RWPE2 (cell line): ENCODE results near the gene CIB4.
A peak's percentile ranks its signal among the peaks of the same experiment; 100 is the strongest.

Source experiments
- ATAC-seq: fragments of 200-7000 bp; cut with Tn5 transposase; 3 replicates; pipeline ENCODE4 v1.9.1; 2021; ENCODE audit warnings: low read depth
- DNase-seq: peaks from one replicate; pipeline ENCODE4 v3.0.0-alpha.2; 2020; ENCODE audit warnings: low spot score
- H3K27ac ChIP-seq: fragments of 450-650 bp; 2 replicates; pipeline ENCODE4 v1.5.1; 2017; ENCODE audit warnings: mild to moderate bottlenecking; ENCODE audit not compliant: poor library complexity, severe bottlenecking
- H3K27me3 ChIP-seq: fragments of 250-450 bp; sonication (Bioruptor Pico); 2 replicates; pipeline ENCODE4 v1.5.1; 2021; ENCODE audit warnings: mild to moderate bottlenecking, moderate library complexity; ENCODE audit not compliant: insufficient read depth, poor library complexity, severe bottlenecking
- H3K36me3 ChIP-seq: fragments of 250-450 bp; sonication (Bioruptor Pico); 2 replicates; pipeline ENCODE4 v1.5.1; 2020; ENCODE audit warnings: low read depth, mild to moderate bottlenecking, moderate library complexity
- H3K4me1 ChIP-seq: fragments of 250-450 bp; sonication (Bioruptor Pico); 2 replicates; pipeline ENCODE4 v1.5.1; 2021; ENCODE audit warnings: mild to moderate bottlenecking, moderate library complexity; ENCODE audit not compliant: insufficient read depth, poor library complexity, severe bottlenecking
- H3K4me3 ChIP-seq: fragments of 250-450 bp; sonication (Bioruptor Pico); 2 replicates; pipeline ENCODE4 v1.5.1; 2021; ENCODE audit warnings: mild to moderate bottlenecking, moderate library complexity; ENCODE audit not compliant: severe bottlenecking
- H3K9me3 ChIP-seq: fragments of 250-450 bp; sonication (Bioruptor Pico); 2 replicates; pipeline ENCODE4 v1.5.1; 2021; ENCODE audit warnings: mild to moderate bottlenecking, moderate library complexity; ENCODE audit not compliant: severe bottlenecking
- CTCF ChIP-seq: fragments of 450-650 bp; IDR thresholded peaks from one replicate; pipeline ENCODE4 v1.5.1; 2017; ENCODE audit warnings: mild to moderate bottlenecking, moderate library complexity; ENCODE audit not compliant: poor library complexity, severe bottlenecking

Gene CIB4

GRCh38 chr2:26574900-26575560 lies 66.1 kb downstream of the CIB4 start:
- Histone ChIP-seq H3K27me3 (no peaks in the 10 kb centered on the region), H3K36me3 (no peaks in the 10 kb centered on the region)

GRCh38 chr2:26574066-26574899 lies 66.9 kb downstream of the CIB4 start:
- no peaks in the 10 kb centered on the region for H3K9me3 ChIP-seq
- no peak for TF ChIP-seq CTCF
- H3K27ac ChIP-seq = no peak overlapping the region
- H3K4me1 ChIP-seq = no peaks in the 10 kb centered on the region
- H3K27me3 ChIP-seq = no peaks in the 10 kb centered on the region
- ATAC-seq = no peak
- H3K4me3 ChIP-seq = no peak overlapping the region
- H3K36me3 ChIP-seq = no peaks in the 10 kb centered on the region
- DNase-seq = no peak

More at GRCh38 chr2:26574900-26575560, 66.1 kb downstream of the CIB4 start:
- DNase-seq (no peak), ATAC-seq (no peak)
- Histone ChIP-seq H3K9me3 (no peaks in the 10 kb centered on the region), H3K4me3 (no peak overlapping the region), H3K27ac (no peak overlapping the region), H3K4me1 (no peaks in the 10 kb centered on the region)
- no peak for TF ChIP-seq CTCF

GRCh38 chr2:26573241-26573925 lies 67.8 kb downstream of the CIB4 start:
- no peak for TF ChIP-seq CTCF
- H3K9me3 ChIP-seq = no peaks in the 10 kb centered on the region
- H3K4me1 ChIP-seq = no peaks in the 10 kb centered on the region
- no peak overlapping the region for H3K4me3 ChIP-seq
- no peak for DNase-seq
- no peaks in the 10 kb centered on the region for H3K27me3 ChIP-seq
- H3K27ac ChIP-seq = no peak overlapping the region
- H3K36me3 ChIP-seq = no peaks in the 10 kb centered on the region
- ATAC-seq = no peak

- no peak for TF ChIP-seq CTCF
- H3K27ac ChIP-seq = no peak overlapping the region
- no peaks in the 10 kb centered on the region for H3K4me1 ChIP-seq
- H3K4me3 ChIP-seq = no peak overlapping the region
- H3K9me3 ChIP-seq = no peaks in the 10 kb centered on the region
- peak; percentile 32 for DNase-seq
- no peaks in the 10 kb centered on the region for H3K27me3 ChIP-seq
- no peak for ATAC-seq
- H3K36me3 ChIP-seq = no peaks in the 10 kb centered on the region
Observed at GRCh38 chr2:26572591-26572990, 68.6 kb downstream of the CIB4 start.
